ENCODE measurements around the gene MRC2. TPM values are rescaled to one million over a fixed set of nuclear protein-coding genes. Genes with fewer than 3 reads are reported as not detected.
"Not testable (repeated sequence)": the region's sequence is repeated elsewhere in the genome, so short reads cannot be mapped to it uniquely, and the experiment has no call there.

Gene MRC2
- polyA plus RNA-seq, 1 experiment, result 61.6 TPM

GRCh38 chr17:62692721-62693431 is 65.4 kb downstream of the MRC2 start:
- peak; percentile 61 for TF ChIP-seq CTCF (IDR thresholded peaks at IDR 0.05; ENCODE audit: low read depth, low read length)
- ChIA-PET CTCF (interaction anchor here (0.5 to 0.7 kb wide), 2 partner anchors 713 to 859 kb away, joined by 3 read pairs; no protein-coding TSS in a partner anchor), POLR2A (no interaction called here)
- H3K27me3 ChIP-seq (ENCODE audit: control insufficient read depth, insufficient read depth, low read length), result no peaks in the 10 kb centered on the region
- no peak for DNase-seq (ENCODE audit: low read depth, low spot score)
- peaks cover 4% of the 10 kb centered on the region; the same call in 1 of the 2 replicates for H3K9me3 ChIP-seq (ENCODE audit: control insufficient read depth, insufficient read depth, low read length)
- H3K27ac ChIP-seq (ENCODE audit: low read depth, low read length), result peak overlapping the region; percentile 2
- H3K4me3 ChIP-seq (ENCODE audit: low read depth, low read length), result no peak overlapping the region

GRCh38 chr17:62693616-62694409 is 66.3 kb downstream of the MRC2 start:
- Histone ChIP-seq H3K27ac (ENCODE audit: low read depth, low read length) (peak overlapping the region; percentile 31), H3K9me3 (ENCODE audit: control insufficient read depth, insufficient read depth, low read length) (peaks cover 4% of the 10 kb centered on the region; the same call in 1 of the 2 replicates), H3K4me3 (ENCODE audit: low read depth, low read length) (no peak overlapping the region), H3K27me3 (ENCODE audit: control insufficient read depth, insufficient read depth, low read length) (no peaks in the 10 kb centered on the region)
- TF ChIP-seq CTCF (IDR thresholded peaks at IDR 0.05; ENCODE audit: low read depth, low read length), result no peak
- DNase-seq (ENCODE audit: low read depth, low spot score), result no peak
- CTCF ChIA-PET, result interaction anchor here (0.5 to 1.3 kb wide), 2 partner anchors 21 to 858 kb away, joined by 3 read pairs; no protein-coding TSS in a partner anchor
- POLR2A ChIA-PET, result no interaction called here

GRCh38 chr17:62695093-62695738 is 67.7 kb downstream of the MRC2 start:
- H3K27ac ChIP-seq (ENCODE audit: low read depth, low read length); DNase-seq (ENCODE audit: low read depth, low spot score); POLR2A ChIA-PET; H3K4me3 ChIP-seq (ENCODE audit: low read depth, low read length); H3K27me3 ChIP-seq (ENCODE audit: control insufficient read depth, insufficient read depth, low read length); H3K9me3 ChIP-seq (ENCODE audit: control insufficient read depth, insufficient read depth, low read length): not testable (repeated sequence)
- CTCF ChIA-PET, result interaction anchor here (1.3 kb wide), 1 partner anchor 23 kb away, joined by 3 read pairs; no protein-coding TSS in a partner anchor

GRCh38 chr17:62696256-62696655 is 68.8 kb downstream of the MRC2 start:
- CTCF ChIA-PET, result no interaction called here
- no peak for DNase-seq (ENCODE audit: low read depth, low spot score)
- H3K4me3 ChIP-seq (ENCODE audit: low read depth, low read length), result no peak overlapping the region
- peaks cover 4% of the 10 kb centered on the region; the same call in 1 of the 2 replicates for H3K9me3 ChIP-seq (ENCODE audit: control insufficient read depth, insufficient read depth, low read length)
- no peak for TF ChIP-seq CTCF (IDR thresholded peaks at IDR 0.05; ENCODE audit: low read depth, low read length)
- POLR2A ChIA-PET, result no interaction called here
- no peaks in the 10 kb centered on the region for H3K27me3 ChIP-seq (ENCODE audit: control insufficient read depth, insufficient read depth, low read length)
- H3K27ac ChIP-seq (ENCODE audit: low read depth, low read length), result no peak overlapping the region

DNA sequence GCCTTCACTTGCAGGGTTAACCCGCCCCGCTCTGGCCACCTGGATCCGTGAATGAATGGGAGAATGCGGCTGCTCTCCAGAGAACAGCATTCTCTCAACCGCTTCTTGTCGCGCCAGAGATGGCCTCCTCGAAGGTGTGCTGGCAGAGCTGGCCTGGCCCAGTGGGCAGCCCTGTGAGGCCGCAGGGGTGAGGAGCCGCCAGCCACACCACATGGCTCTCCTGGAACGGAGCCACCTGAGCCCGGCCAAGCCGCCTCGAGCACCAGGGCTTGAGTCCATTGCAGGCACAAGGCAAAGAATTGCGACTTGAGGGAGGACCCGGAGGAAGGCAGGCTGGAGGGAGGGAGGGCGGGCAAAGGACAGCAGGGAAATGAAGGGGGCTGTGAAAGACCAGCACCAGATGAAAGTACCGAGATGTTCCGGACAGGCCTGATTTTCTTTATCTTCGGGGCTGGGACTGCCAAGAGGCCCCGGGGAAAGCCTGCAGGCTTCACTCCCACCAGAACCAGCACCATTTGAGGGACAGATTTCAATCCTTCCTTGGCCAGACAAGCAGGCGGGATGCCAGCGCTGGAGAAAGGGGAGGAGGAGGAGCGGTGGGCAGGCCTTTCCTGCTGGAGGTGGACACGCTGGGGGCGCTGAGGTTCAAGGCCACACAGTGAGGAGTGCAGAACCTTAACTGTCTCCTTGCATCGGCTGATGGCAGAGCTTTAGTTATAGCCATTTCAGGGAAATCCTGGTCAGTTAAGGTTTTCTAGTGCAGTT is 69.4 kb downstream of the MRC2 start:
- Histone ChIP-seq H3K27me3 (ENCODE audit: control insufficient read depth, insufficient read depth, low read length) (no peaks in the 10 kb centered on the region), H3K9me3 (ENCODE audit: control insufficient read depth, insufficient read depth, low read length) (peaks cover 4% of the 10 kb centered on the region; the same call in 1 of the 2 replicates), H3K4me3 (ENCODE audit: low read depth, low read length) (no peak overlapping the region), H3K27ac (ENCODE audit: low read depth, low read length) (no peak overlapping the region)
- DNase-seq (ENCODE audit: low read depth, low spot score), result no peak
- TF ChIP-seq CTCF (IDR thresholded peaks at IDR 0.05; ENCODE audit: low read depth, low read length), result no peak
- POLR2A ChIA-PET, result no interaction called here
- CTCF ChIA-PET, result no interaction called here

- H3K4me3 ChIP-seq (ENCODE audit: low read depth, low read length); CTCF ChIA-PET; H3K27me3 ChIP-seq (ENCODE audit: control insufficient read depth, insufficient read depth, low read length); H3K9me3 ChIP-seq (ENCODE audit: control insufficient read depth, insufficient read depth, low read length); POLR2A ChIA-PET; DNase-seq (ENCODE audit: low read depth, low spot score); H3K27ac ChIP-seq (ENCODE audit: low read depth, low read length): not testable (repeated sequence)
Measured at GRCh38 chr17:62698459-62698858, 71.0 kb downstream of the MRC2 start.

Data from AG04450 (cell line).